Ammon's horn (tissue), 1 donor: ENCODE measurements around the gene TRPM8.
"Not testable (repeated sequence)": the region's sequence is repeated elsewhere in the genome, so short reads cannot be mapped to it uniquely, and the experiment has no call there.

ENCODE experiments used
- DNase-seq: peaks from one replicate; pipeline ENCODE4 v3.0.0-alpha.2; 2016; ENCODE audit warnings: low spot score

TRPM8 gene

GRCh38 chr2:233938676-233939370, 21.6 kb downstream of the TRPM8 start:
- no peak for DNase-seq

GRCh38 chr2:233940376-233941276, 23.5 kb downstream of the TRPM8 start:
- DNase-seq: no peak

GRCh38 chr2:233942731-233943130, 25.6 kb downstream of the TRPM8 start:
- no peak for DNase-seq

GRCh38 chr2:233944269-233944668, 27.1 kb downstream of the TRPM8 start:
- DNase-seq: no peak

- no peak for DNase-seq
Measured at GRCh38 chr2:233944722-233945121, 27.5 kb downstream of the TRPM8 start.

GRCh38 chr2:233945146-233945545, 28.0 kb downstream of the TRPM8 start:
- no peak for DNase-seq

GRCh38 chr2:233950078-233950825, 33.1 kb downstream of the TRPM8 start:
- DNase-seq: no peak

GRCh38 chr2:233952335-233952734, 35.2 kb downstream of the TRPM8 start:
- no peak for DNase-seq

GRCh38 chr2:233953087-233953801, 36.1 kb downstream of the TRPM8 start:
- no peak for DNase-seq

- DNase-seq: no peak
Measured at GRCh38 chr2:233960203-233960602, 43.0 kb downstream of the TRPM8 start.

- no peak for DNase-seq
Measured at GRCh38 chr2:233961905-233962304, 44.7 kb downstream of the TRPM8 start.

GRCh38 chr2:233964581-233964980, 47.4 kb downstream of the TRPM8 start:
- no peak for DNase-seq

- DNase-seq: no peak
Measured at GRCh38 chr2:233965032-233965603, 47.9 kb downstream of the TRPM8 start.

- DNase-seq: not testable (repeated sequence)
Measured at GRCh38 chr2:233965646-233966045, 48.5 kb downstream of the TRPM8 start.

GRCh38 chr2:233966388-233966787, 49.2 kb downstream of the TRPM8 start:
- peak; percentile 51 for DNase-seq

GRCh38 chr2:233967164-233967563, 50.0 kb downstream of the TRPM8 start:
- no peak for DNase-seq

GRCh38 chr2:233968556-233968955, 51.4 kb downstream of the TRPM8 start:
- no peak for DNase-seq

- not testable (repeated sequence) for DNase-seq
Measured at GRCh38 chr2:233972460-233972859, 55.3 kb downstream of the TRPM8 start.

- DNase-seq: no peak
Measured at GRCh38 chr2:233972941-233973575, 55.9 kb downstream of the TRPM8 start.

- DNase-seq: no peak
Measured at GRCh38 chr2:233973786-233974185, 56.6 kb downstream of the TRPM8 start.

GRCh38 chr2:233974530-233975071, 57.4 kb downstream of the TRPM8 start:
- peak; percentile 47 for DNase-seq
